Liver (tissue), 3 donors: Measurements from ENCODE around the gene TMEM183A.

Experiments
- EGR1 ChIP-seq, 2 donors: IDR thresholded peaks; 2 replicates each; pipeline ENCODE4 v1.6.1; 2016 to 2018; ENCODE audit warnings: antibody characterized with exemption in 2 of 2, low read depth in 2 of 2
- GABPA ChIP-seq, 2 donors: IDR thresholded peaks in 1 of 2; conservative IDR thresholded peaks in 1 of 2; 2 replicates each; pipeline ENCODE4 v1.6.1; 2016; ENCODE audit warnings: antibody characterized with exemption in 2 of 2, mild to moderate bottlenecking in 1 of 2, moderate library complexity in 1 of 2
- JUND ChIP-seq, 2 donors: IDR thresholded peaks; 2 replicates each; pipeline ENCODE4 v1.6.1; 2016; ENCODE audit warnings: antibody characterized with exemption in 2 of 2
- SP1 ChIP-seq: IDR thresholded peaks from 2 replicates; pipeline ENCODE4 v1.6.1; 2018; ENCODE audit warnings: antibody characterized with exemption, mild to moderate bottlenecking
- TAF1 ChIP-seq: conservative IDR thresholded peaks from 2 replicates; pipeline ENCODE4 v1.6.1; 2016; ENCODE audit warnings: antibody characterized with exemption, mild to moderate bottlenecking
- YY1 ChIP-seq: IDR thresholded peaks from 2 replicates; pipeline ENCODE4 v1.6.1; 2016; ENCODE audit warnings: antibody characterized with exemption, mild to moderate bottlenecking
- TF ChIP-seq, protein P1 (sequence below): fragments of 150-350 bp; IDR thresholded peaks from 2 replicates; pipeline ENCODE4 v1.5.1; 2017; ENCODE audit warnings: improper control_type of control experiment, low read depth, low read length; ENCODE audit not compliant: missing input control
- TF ChIP-seq, protein P2 (sequence below): IDR thresholded peaks from 2 replicates; pipeline ENCODE4 v1.6.1; 2016; ENCODE audit warnings: antibody characterized with exemption, mild to moderate bottlenecking
- TF ChIP-seq, protein P3 (sequence below): IDR thresholded peaks from 2 replicates; pipeline ENCODE4 v1.6.1; 2016; ENCODE audit warnings: antibody characterized with exemption
- TF ChIP-seq, protein P4 (sequence below): IDR thresholded peaks from 2 replicates; pipeline ENCODE4 v1.6.1; 2016; ENCODE audit warnings: antibody characterized with exemption
- donor health status: healthy.
- donor health status: healthy.

DNA sequence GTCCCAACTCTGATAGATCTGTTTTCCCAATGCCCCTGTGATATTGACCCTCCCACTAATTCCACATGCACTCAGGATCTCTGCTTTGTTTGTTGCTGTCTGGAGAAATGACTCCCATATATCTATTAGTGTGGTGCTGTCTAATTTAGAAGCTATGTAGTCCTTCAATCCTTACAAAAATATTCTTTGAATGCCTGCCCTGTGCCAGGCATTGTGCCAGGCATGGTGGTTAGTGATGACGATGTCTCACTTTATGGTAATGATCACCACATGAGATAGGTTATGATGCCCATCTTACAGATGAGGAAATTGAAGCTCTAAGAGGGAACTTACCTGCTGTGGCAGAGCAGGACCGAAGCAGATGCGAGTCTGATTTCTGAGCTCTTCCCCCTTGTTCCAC lies 65.7 kb downstream of the TMEM183A start:
- TF ChIP-seq EGR1 (IDR thresholded peaks at IDR 0.05; ENCODE audit: low read depth in 2 of 2) (no peak), YY1 (no peak), TAF1 (no peak), SP1 (no peak), GABPA (IDR thresholded peaks at IDR 0.05 in 1 of 2, conservative IDR thresholded peaks at IDR 0.05 in 1 of 2) (no peak), JUND (IDR thresholded peaks at IDR 0.05) (no peak)
- TF ChIP-seq, protein P1, sequence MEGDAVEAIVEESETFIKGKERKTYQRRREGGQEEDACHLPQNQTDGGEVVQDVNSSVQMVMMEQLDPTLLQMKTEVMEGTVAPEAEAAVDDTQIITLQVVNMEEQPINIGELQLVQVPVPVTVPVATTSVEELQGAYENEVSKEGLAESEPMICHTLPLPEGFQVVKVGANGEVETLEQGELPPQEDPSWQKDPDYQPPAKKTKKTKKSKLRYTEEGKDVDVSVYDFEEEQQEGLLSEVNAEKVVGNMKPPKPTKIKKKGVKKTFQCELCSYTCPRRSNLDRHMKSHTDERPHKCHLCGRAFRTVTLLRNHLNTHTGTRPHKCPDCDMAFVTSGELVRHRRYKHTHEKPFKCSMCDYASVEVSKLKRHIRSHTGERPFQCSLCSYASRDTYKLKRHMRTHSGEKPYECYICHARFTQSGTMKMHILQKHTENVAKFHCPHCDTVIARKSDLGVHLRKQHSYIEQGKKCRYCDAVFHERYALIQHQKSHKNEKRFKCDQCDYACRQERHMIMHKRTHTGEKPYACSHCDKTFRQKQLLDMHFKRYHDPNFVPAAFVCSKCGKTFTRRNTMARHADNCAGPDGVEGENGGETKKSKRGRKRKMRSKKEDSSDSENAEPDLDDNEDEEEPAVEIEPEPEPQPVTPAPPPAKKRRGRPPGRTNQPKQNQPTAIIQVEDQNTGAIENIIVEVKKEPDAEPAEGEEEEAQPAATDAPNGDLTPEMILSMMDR, result no peak
- TF ChIP-seq, protein P2, sequence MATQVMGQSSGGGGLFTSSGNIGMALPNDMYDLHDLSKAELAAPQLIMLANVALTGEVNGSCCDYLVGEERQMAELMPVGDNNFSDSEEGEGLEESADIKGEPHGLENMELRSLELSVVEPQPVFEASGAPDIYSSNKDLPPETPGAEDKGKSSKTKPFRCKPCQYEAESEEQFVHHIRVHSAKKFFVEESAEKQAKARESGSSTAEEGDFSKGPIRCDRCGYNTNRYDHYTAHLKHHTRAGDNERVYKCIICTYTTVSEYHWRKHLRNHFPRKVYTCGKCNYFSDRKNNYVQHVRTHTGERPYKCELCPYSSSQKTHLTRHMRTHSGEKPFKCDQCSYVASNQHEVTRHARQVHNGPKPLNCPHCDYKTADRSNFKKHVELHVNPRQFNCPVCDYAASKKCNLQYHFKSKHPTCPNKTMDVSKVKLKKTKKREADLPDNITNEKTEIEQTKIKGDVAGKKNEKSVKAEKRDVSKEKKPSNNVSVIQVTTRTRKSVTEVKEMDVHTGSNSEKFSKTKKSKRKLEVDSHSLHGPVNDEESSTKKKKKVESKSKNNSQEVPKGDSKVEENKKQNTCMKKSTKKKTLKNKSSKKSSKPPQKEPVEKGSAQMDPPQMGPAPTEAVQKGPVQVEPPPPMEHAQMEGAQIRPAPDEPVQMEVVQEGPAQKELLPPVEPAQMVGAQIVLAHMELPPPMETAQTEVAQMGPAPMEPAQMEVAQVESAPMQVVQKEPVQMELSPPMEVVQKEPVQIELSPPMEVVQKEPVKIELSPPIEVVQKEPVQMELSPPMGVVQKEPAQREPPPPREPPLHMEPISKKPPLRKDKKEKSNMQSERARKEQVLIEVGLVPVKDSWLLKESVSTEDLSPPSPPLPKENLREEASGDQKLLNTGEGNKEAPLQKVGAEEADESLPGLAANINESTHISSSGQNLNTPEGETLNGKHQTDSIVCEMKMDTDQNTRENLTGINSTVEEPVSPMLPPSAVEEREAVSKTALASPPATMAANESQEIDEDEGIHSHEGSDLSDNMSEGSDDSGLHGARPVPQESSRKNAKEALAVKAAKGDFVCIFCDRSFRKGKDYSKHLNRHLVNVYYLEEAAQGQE, result no peak
- TF ChIP-seq, protein P3, sequence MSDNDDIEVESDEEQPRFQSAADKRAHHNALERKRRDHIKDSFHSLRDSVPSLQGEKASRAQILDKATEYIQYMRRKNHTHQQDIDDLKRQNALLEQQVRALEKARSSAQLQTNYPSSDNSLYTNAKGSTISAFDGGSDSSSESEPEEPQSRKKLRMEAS, result no peak
- TF ChIP-seq, protein P4, sequence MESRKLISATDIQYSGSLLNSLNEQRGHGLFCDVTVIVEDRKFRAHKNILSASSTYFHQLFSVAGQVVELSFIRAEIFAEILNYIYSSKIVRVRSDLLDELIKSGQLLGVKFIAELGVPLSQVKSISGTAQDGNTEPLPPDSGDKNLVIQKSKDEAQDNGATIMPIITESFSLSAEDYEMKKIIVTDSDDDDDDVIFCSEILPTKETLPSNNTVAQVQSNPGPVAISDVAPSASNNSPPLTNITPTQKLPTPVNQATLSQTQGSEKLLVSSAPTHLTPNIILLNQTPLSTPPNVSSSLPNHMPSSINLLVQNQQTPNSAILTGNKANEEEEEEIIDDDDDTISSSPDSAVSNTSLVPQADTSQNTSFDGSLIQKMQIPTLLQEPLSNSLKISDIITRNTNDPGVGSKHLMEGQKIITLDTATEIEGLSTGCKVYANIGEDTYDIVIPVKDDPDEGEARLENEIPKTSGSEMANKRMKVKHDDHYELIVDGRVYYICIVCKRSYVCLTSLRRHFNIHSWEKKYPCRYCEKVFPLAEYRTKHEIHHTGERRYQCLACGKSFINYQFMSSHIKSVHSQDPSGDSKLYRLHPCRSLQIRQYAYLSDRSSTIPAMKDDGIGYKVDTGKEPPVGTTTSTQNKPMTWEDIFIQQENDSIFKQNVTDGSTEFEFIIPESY, result no peak
